ENCODE results near the gene CLEC3A.
A peak's percentile ranks its signal among the peaks of the same experiment; 100 is the strongest.
"Not testable (repeated sequence)": the region's sequence is repeated elsewhere in the genome, so short reads cannot be mapped to it uniquely, and the experiment has no call there.

The CLEC3A gene, protein sequence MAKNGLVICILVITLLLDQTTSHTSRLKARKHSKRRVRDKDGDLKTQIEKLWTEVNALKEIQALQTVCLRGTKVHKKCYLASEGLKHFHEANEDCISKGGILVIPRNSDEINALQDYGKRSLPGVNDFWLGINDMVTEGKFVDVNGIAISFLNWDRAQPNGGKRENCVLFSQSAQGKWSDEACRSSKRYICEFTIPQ

DNA sequence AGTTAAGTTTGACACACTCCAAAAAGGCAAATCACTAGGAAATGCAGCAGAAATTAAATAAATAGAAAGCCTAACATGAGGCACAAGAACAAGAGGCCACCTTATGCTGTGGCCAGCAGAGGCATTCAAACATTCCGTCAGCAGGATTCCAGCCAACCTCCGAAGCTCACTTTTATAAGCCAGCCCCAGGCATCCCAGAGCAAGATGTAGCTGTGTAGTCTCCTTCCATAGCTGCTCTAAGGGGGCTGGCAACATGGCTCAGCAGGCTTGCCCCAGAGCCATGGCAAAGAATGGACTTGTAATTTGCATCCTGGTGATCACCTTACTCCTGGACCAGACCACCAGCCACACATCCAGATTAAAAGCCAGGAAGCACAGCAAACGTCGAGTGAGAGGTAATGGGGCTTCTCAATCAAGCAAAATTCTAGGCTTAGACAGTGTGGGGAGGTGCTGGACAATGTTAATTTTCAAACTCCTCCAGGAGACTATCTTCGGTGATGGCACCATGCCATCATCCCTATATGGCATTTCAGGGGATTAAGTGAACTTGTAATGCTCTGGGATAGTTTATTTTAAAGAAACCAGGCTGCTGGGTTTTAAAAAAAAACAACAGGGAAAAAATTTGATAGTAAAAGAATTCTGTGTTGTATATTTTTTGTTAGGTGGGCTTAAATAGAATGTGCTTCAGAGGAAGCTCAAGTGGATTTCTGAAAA lies at the start of gene CLEC3A:
Gene CLEC3A (plus strand): TSS at position 202 of the 714 bp plus-strand sequence. CDS start 79 bp downstream, at position 281.
- H3K36me3 Mint-ChIP-seq (ENCODE audit: low read depth), result no peaks in the 10 kb centered on the region
- H3K9me3 Mint-ChIP-seq, result no peaks in the 10 kb centered on the region
- no peaks in the 10 kb centered on the region for H3K4me1 Mint-ChIP-seq (ENCODE audit: low read depth)
- no peak within 1 kb of the TSS for H3K4me3 Mint-ChIP-seq
- peak within 1 kb of the TSS; percentile 12 for H3K27ac Mint-ChIP-seq
- H3K27me3 Mint-ChIP-seq (ENCODE audit: low read depth), result peaks cover 10% of the 10 kb centered on the region

GRCh38 chr16:77974883-77975282 lies 47.5 kb upstream of the CLEC3A start:
- Mint-ChIP-seq H3K27ac (no peak overlapping the region), H3K36me3 (ENCODE audit: low read depth) (no peaks in the 10 kb centered on the region), H3K4me3 (no peak overlapping the region), H3K9me3 (no peaks in the 10 kb centered on the region), H3K27me3 (ENCODE audit: low read depth) (no peaks in the 10 kb centered on the region), H3K4me1 (ENCODE audit: low read depth) (no peaks in the 10 kb centered on the region)

GRCh38 chr16:77975942-77976341 lies 46.4 kb upstream of the CLEC3A start:
- H3K27ac Mint-ChIP-seq, result no peak overlapping the region
- no peaks in the 10 kb centered on the region for H3K27me3 Mint-ChIP-seq (ENCODE audit: low read depth)
- H3K4me3 Mint-ChIP-seq, result no peak overlapping the region

GRCh38 chr16:77977339-77977738 lies 45.0 kb upstream of the CLEC3A start:
- Mint-ChIP-seq H3K4me3 (no peak overlapping the region), H3K27me3 (ENCODE audit: low read depth) (no peaks in the 10 kb centered on the region), H3K27ac (no peak overlapping the region), H3K36me3 (ENCODE audit: low read depth) (no peaks in the 10 kb centered on the region), H3K4me1 (ENCODE audit: low read depth) (no peaks in the 10 kb centered on the region), H3K9me3 (no peaks in the 10 kb centered on the region)

More at GRCh38 chr16:77975942-77976341, 46.4 kb upstream of the CLEC3A start:
- Mint-ChIP-seq H3K9me3 (no peaks in the 10 kb centered on the region), H3K36me3 (ENCODE audit: low read depth) (no peaks in the 10 kb centered on the region), H3K4me1 (ENCODE audit: low read depth) (no peaks in the 10 kb centered on the region)

GRCh38 chr16:77985111-77985510 lies 37.2 kb upstream of the CLEC3A start:
- Mint-ChIP-seq H3K4me1 (ENCODE audit: low read depth) (no peaks in the 10 kb centered on the region), H3K9me3 (no peaks in the 10 kb centered on the region), H3K27me3 (ENCODE audit: low read depth) (no peaks in the 10 kb centered on the region), H3K36me3 (ENCODE audit: low read depth) (no peaks in the 10 kb centered on the region), H3K27ac (no peak overlapping the region), H3K4me3 (no peak overlapping the region)

- H3K36me3 Mint-ChIP-seq (ENCODE audit: low read depth), result no peaks in the 10 kb centered on the region
- H3K27ac Mint-ChIP-seq, result no peak overlapping the region
- H3K27me3 Mint-ChIP-seq (ENCODE audit: low read depth), result no peaks in the 10 kb centered on the region
- no peaks in the 10 kb centered on the region for H3K4me1 Mint-ChIP-seq (ENCODE audit: low read depth)
- H3K4me3 Mint-ChIP-seq, result no peak overlapping the region
- no peaks in the 10 kb centered on the region for H3K9me3 Mint-ChIP-seq
Observed at GRCh38 chr16:77986011-77986740, 36.2 kb upstream of the CLEC3A start.

GRCh38 chr16:77987810-77988209 lies 34.5 kb upstream of the CLEC3A start:
- Mint-ChIP-seq H3K36me3 (ENCODE audit: low read depth) (no peaks in the 10 kb centered on the region), H3K4me3 (no peak overlapping the region), H3K9me3 (no peaks in the 10 kb centered on the region), H3K27ac (no peak overlapping the region), H3K4me1 (ENCODE audit: low read depth) (no peaks in the 10 kb centered on the region), H3K27me3 (ENCODE audit: low read depth) (no peaks in the 10 kb centered on the region)

GRCh38 chr16:77989846-77990245 lies 32.5 kb upstream of the CLEC3A start:
- Mint-ChIP-seq H3K27me3 (ENCODE audit: low read depth) (no peaks in the 10 kb centered on the region), H3K36me3 (ENCODE audit: low read depth) (no peaks in the 10 kb centered on the region), H3K4me3 (no peak overlapping the region), H3K4me1 (ENCODE audit: low read depth) (no peaks in the 10 kb centered on the region), H3K27ac (no peak overlapping the region), H3K9me3 (no peaks in the 10 kb centered on the region)

- Mint-ChIP-seq H3K36me3 (ENCODE audit: low read depth) (no peaks in the 10 kb centered on the region), H3K27me3 (ENCODE audit: low read depth) (no peaks in the 10 kb centered on the region), H3K4me1 (ENCODE audit: low read depth) (no peaks in the 10 kb centered on the region), H3K27ac (no peak overlapping the region), H3K4me3 (no peak overlapping the region), H3K9me3 (peaks cover 13% of the 10 kb centered on the region)
Observed at GRCh38 chr16:77991701-77992100, 30.6 kb upstream of the CLEC3A start.

- H3K27ac Mint-ChIP-seq; H3K4me1 Mint-ChIP-seq (ENCODE audit: low read depth); H3K36me3 Mint-ChIP-seq (ENCODE audit: low read depth); H3K4me3 Mint-ChIP-seq; H3K27me3 Mint-ChIP-seq (ENCODE audit: low read depth): not testable (repeated sequence)
- H3K9me3 Mint-ChIP-seq, result peaks cover 17% of the 10 kb centered on the region
Observed at GRCh38 chr16:77992381-77992780, 30.0 kb upstream of the CLEC3A start.

DNA sequence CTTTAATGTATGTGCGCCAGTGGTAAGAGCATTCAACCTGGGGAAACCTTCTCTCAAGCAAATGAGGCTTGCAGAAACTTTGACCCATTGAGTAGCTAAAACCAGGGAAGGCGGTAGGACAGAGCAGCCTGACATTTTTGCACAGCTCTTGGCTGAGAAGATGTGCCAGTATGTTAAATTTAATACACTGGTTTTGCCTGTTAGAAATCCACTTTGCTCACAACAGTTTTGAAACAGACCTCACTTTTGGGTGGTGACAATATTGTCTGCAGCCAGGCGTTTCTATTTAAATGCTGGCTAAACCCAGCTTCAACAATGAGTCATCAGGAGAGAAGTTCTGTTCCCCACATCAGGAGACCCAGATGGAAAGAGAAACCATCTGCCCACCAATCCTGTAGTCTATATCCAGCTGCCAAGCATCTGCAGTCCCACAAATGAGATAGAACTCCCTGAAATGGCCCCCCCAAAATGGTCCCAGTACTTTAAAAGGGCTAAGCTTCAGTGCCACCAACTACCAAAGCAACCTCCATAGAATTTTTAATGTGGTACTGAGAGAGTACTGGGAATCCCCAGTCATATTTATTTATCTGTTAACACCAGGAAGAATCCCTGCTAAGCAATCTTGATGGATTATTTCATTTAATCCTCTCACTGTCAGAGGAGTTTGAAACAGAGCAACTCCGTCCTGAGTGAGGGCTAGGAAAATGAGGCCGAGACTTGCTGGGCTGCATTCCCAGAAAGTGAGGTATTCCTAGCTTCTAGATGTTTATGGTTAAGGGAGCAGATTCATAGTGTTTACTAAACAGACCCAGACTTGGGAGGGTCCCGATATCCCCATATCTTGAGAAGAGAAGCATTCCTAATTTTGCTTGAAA lies 29.0 kb upstream of the CLEC3A start:
- Mint-ChIP-seq H3K4me1 (ENCODE audit: low read depth) (no peaks in the 10 kb centered on the region), H3K36me3 (ENCODE audit: low read depth) (no peaks in the 10 kb centered on the region)

GRCh38 chr16:77995843-77996455 lies 26.4 kb upstream of the CLEC3A start:
- Mint-ChIP-seq H3K4me1 (ENCODE audit: low read depth) (no peaks in the 10 kb centered on the region), H3K27ac (no peak overlapping the region), H3K27me3 (ENCODE audit: low read depth) (no peaks in the 10 kb centered on the region), H3K36me3 (ENCODE audit: low read depth) (no peaks in the 10 kb centered on the region), H3K4me3 (no peak overlapping the region), H3K9me3 (peaks cover 17% of the 10 kb centered on the region)

More for the DNA sequence above, 29.0 kb upstream of the CLEC3A start:
- Mint-ChIP-seq H3K4me3 (no peak overlapping the region), H3K9me3 (peaks cover 17% of the 10 kb centered on the region), H3K27me3 (ENCODE audit: low read depth) (no peaks in the 10 kb centered on the region), H3K27ac (no peak overlapping the region)

GRCh38 chr16:77998350-77999023 lies 23.9 kb upstream of the CLEC3A start:
- Mint-ChIP-seq H3K36me3 (ENCODE audit: low read depth) (no peaks in the 10 kb centered on the region), H3K27ac (no peak overlapping the region), H3K4me3 (no peak overlapping the region), H3K4me1 (ENCODE audit: low read depth) (peaks cover 3% of the 10 kb centered on the region), H3K27me3 (ENCODE audit: low read depth) (no peaks in the 10 kb centered on the region), H3K9me3 (peaks cover 17% of the 10 kb centered on the region)

All from T-helper 1 cell treated with Interleukin-12 subunit alpha and Interleukin-12 subunit beta and Interleukin-4 antibody, amounts not matched to agents 30 μg/mL and 1 μg/mL, for 36 hours (primary cell).